ENCODE measurements around the gene IL12RB1.
"Not testable (repeated sequence)": the region's sequence is repeated elsewhere in the genome, so short reads cannot be mapped to it uniquely, and the experiment has no call there.

Gene IL12RB1

DNA sequence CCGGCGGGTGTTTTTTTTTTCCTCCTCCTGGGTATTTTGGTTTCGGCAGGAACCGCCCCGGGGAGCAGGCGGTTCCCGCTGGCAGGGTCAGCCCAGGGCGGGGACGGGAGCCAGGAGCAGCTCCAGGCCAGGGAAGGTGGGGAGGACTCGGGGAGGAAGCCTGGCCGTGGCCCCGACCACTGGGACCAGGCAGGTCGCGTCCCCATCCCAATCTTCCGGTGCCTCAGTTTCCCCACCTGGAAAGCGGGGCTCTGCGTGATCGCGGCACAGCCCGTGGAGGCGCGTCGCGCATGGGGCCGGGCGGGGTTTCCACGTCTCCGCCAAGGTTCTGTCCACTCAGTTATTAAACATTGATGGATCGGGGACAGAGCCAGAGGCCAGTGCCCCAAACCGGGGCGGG is 34.8 kb downstream of the IL12RB1 start:
- DNase-seq (ENCODE audit: low read depth in 1 of 2, low spot score in 1 of 2) = no peak

DNA sequence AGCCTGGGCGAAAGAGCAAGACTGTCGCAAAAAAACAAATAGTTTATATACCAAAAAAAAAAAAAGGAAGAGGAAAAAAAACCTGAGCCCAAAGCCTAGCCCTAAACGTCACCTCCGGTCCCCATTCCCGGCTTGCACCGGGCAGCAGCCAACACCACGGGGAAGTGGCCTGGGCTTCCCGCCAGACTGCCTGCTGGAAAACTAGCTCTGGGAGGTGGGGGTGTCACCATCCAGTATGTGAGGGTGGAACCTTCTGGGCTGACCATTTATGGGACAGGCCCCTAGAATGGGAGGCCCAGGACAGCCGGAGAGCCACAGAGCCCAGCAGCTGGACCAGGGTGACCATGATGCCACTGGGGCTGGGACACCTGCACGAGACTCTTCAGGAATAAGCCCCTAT is 37.3 kb downstream of the IL12RB1 start:
- DNase-seq (ENCODE audit: low read depth in 1 of 2, low spot score in 1 of 2) = no peak

DNA sequence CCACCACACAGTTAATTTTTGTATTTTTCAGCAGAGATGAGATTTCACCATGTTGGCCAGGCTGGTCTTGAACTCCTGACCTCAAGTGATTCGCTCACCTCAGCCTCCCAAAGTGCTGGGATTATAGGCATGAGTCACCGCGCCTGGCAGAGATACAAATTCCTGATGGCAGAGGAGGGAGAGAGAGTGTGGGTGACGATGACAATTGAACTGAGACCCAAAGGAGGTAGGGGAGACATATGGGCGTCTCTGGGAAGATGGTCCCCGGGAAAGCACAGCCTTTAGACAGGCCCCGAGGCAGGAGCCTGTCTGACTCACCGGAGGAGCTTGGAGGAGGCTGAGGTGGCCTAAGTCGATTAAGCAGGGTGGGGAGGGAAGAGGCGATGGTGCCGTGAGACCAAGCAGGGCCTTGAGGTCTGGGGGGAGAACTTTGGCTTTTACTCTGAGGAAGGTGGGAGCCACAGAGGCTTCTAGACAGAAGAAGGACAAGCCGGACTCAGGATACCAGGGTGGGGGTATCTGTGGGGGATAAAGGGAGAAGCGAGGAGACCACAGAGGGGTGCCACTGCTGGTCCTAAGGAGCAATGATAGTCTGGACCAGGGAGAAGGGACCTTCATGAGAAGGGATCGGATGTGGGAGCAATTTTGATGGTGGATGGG is 40.5 kb downstream of the IL12RB1 start:
- no peak for DNase-seq (ENCODE audit: low read depth in 1 of 2, low spot score in 1 of 2)

DNA sequence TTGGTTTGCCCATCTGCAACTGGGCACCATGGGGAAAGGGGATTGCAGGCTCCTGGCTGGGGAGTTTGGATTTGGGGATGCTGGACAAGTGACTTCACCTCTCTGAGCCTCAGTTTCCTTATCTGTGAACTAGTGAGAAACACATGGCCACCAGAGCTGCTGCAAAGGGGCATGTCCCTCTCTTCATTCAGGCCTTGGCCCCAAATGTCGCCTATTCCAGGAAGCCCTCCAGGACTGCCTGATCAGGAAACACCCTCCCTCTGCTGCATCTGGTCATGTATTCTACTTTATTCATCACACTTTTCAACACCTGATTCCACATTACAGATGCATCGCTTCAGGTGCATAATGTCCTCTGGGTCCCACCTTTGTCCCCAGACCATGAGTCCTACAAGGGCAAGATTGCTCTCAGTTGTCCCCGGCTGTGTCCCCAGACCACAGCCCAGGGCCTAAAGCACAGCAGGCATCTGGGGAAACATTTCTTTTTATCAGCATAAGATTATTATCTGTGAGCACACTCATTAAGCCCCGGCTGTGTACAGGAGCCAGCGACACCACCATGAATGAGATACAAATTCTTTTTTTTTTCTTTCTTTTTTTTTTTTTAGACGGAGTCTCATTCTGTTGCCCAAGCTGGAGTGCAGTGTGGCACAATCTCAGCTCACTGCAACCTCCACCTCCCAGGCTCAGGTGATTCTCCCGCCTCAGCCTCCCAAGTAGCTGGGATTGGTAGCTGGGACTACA is 41.3 kb downstream of the IL12RB1 start:
- no peak for DNase-seq (ENCODE audit: low read depth in 1 of 2, low spot score in 1 of 2)

DNA sequence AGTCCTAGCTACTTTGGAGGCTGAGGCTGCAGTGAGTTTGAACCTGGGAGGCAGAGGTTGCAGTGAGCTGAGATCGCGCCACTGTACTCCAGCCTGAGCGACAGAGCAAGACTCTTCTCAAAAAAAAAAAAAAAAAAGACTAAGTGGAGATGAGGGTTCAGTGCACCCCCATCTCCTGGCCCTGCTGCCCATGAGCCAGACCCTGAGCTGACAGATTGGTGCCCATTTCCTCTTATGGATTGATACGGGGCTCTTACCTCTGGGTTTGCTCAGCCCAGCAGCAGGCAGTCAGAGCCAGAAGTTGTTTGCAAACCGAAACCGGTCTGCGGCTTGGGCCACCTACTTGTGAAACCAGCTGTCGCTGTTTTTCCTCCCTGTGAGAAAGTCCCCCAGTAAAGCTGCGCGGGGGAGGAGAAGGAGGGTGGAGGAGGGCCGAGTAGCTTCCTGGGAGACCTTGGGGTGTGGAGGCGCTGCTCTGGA is 41.9 kb downstream of the IL12RB1 start:
- DNase-seq (ENCODE audit: low read depth in 1 of 2, low spot score in 1 of 2) = peak; percentile 62 to 70

DNA sequence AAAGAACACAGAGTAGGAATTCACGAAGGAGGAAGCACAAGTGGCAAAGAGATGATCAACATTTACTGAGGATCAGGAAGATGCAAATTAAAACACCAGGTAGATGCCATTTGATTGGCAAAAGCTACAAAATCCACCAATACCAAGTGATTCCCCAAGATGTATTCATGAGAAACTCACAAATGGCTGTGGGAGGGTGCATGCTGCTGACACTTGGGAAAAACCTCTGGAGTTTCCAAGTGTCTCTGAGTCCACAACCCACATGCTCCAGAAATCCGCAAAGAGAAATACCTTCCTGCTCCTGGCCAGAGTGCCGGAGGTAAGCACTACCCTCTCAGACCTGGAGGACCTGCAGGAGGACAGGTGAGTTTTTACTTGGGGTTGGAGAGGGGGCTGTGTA is 43.1 kb downstream of the IL12RB1 start:
- no peak for DNase-seq (ENCODE audit: low read depth in 1 of 2, low spot score in 1 of 2)

DNA sequence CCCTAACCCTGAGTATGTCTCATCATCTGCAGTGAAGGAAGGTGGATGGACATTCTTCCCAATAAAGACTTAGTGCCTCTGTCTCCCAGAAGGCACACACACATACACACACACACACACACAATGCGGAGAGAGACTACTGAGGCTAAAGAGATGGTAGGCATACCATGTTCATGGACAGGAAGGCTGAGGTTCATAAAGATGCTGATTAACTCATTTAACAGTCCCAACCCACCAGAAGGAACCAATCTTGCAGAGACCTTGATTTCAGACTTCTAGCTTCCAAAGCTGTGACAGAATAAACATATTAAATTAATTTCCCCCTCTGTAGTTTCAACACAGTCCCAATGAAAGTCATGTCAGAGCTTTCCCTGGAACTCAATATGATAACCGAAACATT is 45.7 kb downstream of the IL12RB1 start:
- DNase-seq (ENCODE audit: low read depth in 1 of 2, low spot score in 1 of 2) = no peak

DNA sequence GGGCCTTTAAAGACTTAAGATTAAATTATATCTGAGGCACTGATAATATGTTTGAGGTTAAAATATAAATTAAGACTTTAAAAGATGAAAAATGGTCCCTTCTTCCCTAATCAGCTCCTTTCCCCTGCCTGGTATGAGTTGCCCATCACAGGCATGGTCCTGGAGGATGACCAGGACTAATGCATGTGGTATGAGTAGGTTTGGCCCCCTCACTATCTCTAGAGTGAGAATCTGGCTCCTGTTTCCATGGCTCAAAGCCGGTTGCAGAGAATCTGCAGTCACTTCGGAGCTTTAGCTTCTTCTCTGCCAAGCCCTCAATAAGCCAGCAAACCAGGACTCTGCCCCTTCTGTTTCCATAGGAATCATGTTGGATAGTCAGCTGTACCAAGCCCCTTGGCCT is 54.6 kb downstream of the IL12RB1 start:
- not testable (repeated sequence) for DNase-seq (ENCODE audit: low read depth in 1 of 2, low spot score in 1 of 2)

DNA sequence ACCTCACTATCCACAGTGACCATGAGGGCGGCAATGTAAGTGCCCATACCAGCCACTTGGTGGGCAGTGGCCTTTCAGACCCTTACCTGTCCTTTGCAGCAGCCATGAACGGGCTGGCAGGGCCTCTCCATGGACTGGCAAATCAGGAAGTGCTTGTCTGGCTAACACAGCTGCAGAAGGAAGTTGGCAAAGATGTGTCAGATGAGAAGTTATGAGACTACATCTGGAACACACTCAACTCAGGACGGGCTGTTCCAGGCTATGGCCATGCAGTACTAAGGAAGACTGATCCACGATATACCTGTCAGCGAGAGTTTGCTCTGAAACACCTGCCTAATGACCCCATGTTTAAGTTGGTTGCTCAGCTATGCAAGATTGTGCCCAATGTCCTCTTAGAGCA is 55.3 kb downstream of the IL12RB1 start:
- DNase-seq (ENCODE audit: low read depth in 1 of 2, low spot score in 1 of 2) = not testable (repeated sequence)

DNA sequence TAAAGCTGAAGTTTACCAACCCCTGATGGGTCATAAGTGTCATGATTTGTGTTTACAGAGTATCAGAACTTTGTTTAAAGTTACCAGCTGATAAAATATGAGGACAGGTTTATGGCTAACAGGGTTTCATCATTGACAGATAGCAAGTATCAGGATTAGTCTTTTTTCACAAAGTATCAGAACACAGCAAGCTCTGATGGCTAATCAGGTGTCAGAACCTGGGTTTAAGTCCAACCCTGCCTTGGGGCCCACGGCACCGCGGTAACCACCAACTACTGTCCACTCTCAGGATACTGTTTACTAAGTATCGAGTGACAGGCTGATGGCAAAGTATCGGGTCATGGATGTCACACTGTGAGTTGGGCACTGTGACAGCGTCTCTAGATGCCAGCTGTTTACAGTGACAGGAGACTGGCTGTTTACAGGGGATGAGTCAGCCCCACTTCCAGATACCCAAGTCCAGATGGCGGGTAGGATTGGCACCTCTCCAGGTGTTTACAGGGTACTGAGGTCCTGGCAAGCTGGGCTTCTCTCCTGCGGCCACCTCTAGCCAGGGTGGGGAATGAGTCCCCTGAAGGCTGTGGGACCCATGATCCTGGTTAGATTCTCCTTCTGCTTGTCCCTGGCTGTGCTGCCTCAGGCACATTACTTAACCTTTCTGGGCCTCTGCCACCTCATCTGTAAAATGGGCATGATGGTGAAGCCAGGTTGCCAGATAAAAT is 57.0 kb downstream of the IL12RB1 start:
- no peak for DNase-seq (ENCODE audit: low read depth in 1 of 2, low spot score in 1 of 2)

DNA sequence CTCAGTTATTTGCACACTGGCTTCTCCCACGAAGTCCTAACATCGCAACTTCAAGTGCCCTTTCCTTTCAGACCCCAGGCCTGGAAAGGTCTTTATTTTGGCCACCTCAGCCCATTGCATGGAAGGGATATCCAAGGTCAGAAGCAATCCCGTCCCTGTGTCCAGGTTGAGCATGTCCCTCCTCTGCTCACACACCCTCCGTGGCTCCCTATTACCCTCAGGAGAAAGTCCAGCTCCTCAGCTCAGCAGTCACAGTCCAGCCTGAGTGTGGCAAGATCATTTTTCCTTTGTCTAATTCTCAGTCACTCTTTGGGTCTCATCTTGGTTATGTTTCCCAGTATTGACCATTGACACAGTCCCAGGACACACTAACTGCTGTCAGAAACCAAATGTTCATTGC is 59.6 kb downstream of the IL12RB1 start:
- DNase-seq (ENCODE audit: low read depth in 1 of 2, low spot score in 1 of 2) = no peak

DNA sequence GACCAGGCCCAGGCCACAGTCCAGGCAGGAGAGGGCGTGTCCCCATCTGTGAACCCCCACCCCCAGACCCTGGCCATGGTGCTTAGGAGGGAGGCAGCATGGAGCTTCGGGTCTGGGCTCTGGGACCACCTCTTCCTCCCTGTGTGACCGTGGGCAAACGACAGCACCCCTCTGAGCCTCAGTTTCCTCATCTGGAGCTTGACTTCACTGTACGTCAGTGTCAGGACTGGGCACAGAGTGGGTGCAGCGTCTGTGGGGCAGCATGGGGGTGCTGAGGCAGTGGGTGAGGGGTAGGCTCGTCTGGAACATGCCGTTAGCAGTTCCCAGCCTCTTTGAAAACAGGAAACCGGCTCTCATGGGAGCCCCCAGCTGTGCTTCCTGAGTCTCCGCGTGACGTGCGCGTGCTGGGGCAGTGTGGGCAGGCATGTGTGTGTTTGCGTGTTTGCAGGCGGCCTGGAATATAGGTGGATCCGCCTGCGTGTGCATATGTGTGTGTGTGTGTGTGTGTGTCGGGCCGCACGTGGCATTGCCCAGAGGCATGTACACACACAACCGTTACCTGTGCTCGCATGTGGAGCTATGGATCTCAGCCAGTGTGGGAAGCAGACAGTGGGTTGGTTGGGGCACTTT is 63.0 kb downstream of the IL12RB1 start:
- DNase-seq (ENCODE audit: low read depth in 1 of 2, low spot score in 1 of 2) = peak in 1 of 2 donors; percentile 38

DNA sequence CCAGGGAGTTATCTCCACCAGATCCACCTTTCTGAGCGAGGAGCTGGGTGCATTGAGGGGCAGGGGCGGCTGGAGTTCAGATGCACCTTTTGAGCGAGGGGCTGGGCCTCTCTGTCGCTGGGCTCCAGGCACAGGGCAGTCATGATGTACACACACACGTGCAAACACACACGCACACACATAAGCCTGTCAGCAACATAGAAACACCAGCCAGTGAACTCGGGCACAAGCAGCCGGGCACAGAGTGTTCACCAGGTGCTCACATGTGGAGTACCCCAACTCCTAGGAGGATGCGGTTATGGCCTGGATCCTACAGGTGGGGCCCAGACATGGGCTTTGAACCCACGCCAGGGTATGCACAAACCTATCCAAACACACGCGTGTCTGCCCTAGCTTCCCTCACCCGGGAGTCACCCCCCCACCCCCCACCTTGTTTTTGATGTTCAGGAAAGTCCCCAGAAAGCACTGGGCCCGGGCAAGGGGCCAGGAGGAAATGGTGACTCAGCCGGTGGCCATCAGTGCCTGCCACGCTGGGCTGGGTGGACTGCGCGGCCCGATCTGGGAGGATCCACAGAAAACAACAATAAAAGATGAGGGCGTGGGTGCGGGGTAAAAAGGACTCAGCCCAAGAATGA is 65.5 kb downstream of the IL12RB1 start:
- DNase-seq (ENCODE audit: low read depth in 1 of 2, low spot score in 1 of 2) = peak; percentile 52 to 61

DNA sequence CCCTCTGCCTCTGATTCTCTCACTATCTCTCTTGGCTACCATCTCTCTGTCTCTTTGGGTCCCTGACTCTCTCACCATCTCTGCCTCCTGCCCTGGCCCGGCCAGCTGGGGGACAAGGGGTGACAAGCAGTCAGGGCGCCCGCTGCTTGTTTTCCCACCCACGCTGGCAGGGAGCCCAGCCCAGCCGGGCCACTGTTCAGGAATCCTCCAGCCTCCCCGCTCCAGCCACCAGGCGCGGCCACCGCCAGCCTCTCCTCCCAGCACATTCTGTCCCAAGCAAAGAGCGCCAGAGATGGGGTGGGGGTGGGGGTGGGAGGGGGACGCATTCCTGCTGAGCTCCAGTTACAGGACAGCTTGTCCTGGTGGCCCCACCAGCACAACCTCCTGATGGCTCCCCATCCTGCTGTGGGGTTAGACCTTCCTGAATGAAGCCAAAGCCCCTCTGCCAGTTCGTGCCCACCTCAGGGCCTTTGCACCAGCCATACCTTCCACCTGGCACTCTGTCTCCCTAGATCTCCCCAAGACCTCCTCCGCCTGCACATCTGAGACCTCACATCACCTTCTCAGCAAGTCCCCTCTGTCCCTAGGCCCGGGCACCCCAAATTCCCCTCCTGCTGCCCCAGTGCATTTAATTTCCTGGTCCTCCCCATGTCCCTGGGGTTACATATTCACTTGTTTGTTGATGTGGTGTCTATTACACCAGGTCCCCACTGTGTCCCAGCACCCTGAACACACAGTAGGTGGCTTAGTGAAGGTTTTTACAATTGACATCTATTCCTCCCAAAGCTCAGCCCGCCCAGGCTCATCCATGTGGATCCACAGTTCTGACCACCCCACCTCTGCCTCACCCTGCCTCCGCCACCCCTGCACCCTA is 66.3 kb downstream of the IL12RB1 start:
- no peak for DNase-seq (ENCODE audit: low read depth in 1 of 2, low spot score in 1 of 2)

DNA sequence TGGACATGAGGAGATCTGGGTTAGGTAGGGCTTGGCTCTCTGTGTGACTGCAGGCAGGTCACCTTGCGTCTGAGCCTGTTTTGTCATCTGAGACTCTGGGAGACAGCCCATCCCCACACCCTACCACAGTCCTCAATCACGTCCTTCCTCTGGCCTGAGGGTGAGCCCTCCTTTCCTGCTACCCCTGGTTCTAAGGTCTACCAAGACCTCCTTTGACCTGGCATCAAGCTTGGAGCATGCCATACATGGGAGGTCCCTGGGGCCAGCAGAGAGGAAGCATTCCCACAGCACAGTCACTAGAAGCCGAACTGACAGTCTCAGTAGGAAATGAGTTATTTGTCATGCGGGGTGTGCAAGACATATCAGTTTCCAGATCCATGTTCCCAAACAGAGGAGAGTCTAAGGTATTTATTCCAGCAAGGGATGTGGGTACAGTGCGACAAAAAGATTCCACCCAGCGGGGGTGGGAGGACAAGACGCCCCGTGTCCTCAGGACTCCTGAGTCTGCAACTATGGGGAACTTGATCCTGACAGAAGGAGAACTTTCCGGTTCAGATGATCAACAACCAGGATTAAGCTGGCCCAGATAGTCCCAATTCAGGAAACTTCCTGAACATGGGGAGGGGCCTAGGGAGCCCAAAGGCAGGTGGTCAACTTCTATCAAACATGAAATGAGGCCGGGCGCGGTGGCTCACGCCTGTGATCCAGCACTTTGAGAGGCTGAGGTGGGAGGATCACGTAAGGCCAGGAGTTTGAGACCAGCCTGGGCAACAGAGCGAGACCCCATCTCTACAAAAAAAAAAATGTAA is 69.3 kb downstream of the IL12RB1 start:
- no peak for DNase-seq (ENCODE audit: low read depth in 1 of 2, low spot score in 1 of 2)

DNA sequence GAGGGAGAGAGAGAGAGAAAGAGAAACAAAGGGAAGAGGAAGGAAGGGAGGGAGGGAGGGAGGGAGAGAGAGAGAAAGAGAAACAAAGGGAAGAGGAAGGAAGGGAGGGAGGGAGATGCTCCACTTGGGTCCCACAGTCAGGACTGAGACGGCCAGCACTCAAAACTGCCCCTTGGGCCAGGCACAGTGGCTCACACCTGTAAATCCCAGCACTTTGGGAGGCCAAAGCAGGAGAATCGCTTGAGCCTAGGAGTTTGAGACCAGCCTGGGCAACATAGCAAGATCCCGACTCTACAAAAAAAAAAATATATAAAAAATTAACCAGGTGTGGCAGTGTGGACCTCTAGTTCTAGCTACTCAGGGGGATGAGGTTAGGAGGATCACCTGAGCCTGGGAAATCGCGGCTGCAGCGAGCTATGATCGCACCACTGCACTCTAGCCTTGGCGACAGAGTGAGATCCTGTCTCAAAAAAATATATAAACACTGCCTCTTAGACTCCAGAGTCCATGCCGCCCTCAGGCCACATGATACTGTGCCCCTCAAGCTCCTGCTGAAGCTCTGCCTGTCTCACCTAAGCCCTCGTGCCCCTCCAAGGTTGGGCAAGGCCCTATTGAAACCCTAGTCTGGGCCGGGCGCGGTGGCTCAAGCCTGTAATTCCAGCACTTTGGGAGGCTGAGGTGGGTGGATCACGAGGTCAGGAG is 70.4 kb downstream of the IL12RB1 start:
- DNase-seq (ENCODE audit: low read depth in 1 of 2, low spot score in 1 of 2) = no peak

DNA sequence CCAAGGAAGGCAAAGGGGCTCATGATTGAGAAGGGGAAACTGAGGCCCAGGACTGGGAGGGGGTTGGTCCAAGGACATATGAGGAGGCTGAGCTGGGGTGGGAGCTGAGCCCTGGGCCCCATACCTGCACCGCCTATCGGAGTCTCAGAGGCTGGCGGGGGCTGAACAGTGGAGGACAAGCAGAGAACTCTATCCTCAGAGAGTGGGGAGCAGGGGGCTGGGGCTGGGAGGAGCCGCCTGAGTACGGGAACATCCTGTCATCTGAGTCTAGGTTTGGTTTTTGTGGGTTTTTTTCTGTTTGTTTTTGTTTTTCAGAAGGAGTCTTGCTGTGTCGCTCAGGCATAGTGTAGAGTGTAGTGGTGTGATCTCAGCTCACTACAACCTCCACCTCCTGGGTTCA is 72.5 kb downstream of the IL12RB1 start:
- DNase-seq (ENCODE audit: low read depth in 1 of 2, low spot score in 1 of 2) = no peak

DNA sequence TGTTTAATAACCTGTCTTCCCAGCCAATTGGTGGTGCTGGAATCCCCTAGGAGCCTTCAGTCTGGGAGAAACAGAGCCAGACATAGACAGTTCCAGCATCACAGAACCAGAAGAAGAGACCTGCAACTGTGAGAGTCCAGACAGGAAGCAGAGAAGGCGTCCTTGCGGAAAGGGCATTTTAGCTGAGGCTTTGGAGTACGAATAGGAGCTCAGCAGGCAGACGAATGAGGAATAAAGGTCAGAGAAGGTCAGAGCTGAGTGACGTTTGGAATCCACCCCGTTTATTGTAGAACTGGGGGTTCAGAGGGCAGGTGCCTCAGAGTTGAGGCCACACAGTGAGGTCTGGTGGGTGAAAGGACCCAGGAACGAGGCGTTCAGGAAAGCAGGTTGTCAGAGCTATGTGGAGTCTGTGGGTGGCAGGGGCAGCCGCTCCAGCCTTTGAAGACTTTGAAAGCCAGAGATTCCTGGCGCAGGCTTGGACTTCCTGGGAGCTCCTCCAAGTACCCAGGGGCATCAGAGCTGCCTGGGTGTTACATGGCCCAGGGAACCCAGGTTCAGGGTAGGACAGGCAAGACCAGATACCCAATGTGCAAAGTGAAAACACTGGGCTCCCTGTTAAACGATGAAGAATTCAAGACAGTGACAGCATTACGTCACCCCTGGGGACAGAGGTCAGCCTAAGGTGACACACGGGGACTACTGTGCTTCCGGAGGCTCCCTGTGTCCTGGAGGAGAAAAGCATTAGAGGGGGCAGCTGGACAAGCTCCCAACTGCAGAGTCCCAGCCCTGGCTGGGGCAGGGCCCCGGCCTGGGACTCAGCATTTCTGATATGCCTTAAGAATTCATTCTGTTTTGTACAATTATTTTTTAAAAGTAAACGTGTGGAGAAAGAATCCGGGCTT is 73.3 kb downstream of the IL12RB1 start:
- no peak for DNase-seq (ENCODE audit: low read depth in 1 of 2, low spot score in 1 of 2)
